Osteoblast (primary cell): ENCODE results near the gene TGFB3. TPM values are rescaled to one million over a fixed set of nuclear protein-coding genes. Genes with fewer than 3 reads are reported as not detected.

Experiments used
- DNase-seq: peaks from one replicate; pipeline ENCODE4 v3.0.0; 2011; ENCODE audit warnings: low spot score, mixed read lengths; ENCODE audit not compliant: insufficient read length; ENCODE audit errors: missing footprints
- H2AFZ ChIP-seq: 2 replicates; pipeline ENCODE4 v1.6.0; 2011; ENCODE audit warnings: mild to moderate bottlenecking, low read length
- H3K27ac ChIP-seq: 2 replicates; pipeline ENCODE4 v1.5.1; 2011; ENCODE audit warnings: mild to moderate bottlenecking, low read depth, low read length, moderate library complexity
- H3K27me3 ChIP-seq: 2 replicates; pipeline ENCODE4 v1.6.0; 2012; ENCODE audit warnings: mild to moderate bottlenecking, control low read depth, inconsistent platforms, low read length, moderate library complexity; ENCODE audit not compliant: insufficient read depth
- H3K36me3 ChIP-seq: 2 replicates; pipeline ENCODE4 v1.5.1; 2011; ENCODE audit warnings: mild to moderate bottlenecking, low read length, control low read depth, moderate library complexity; ENCODE audit not compliant: insufficient read depth
- H3K4me1 ChIP-seq: 2 replicates; pipeline ENCODE4 v1.5.1; 2011; ENCODE audit warnings: mild to moderate bottlenecking, low read length, control low read depth, moderate library complexity; ENCODE audit not compliant: insufficient read depth
- H3K4me2 ChIP-seq: 2 replicates; pipeline ENCODE4 v1.6.0; 2011; ENCODE audit warnings: mild to moderate bottlenecking, low read length; ENCODE audit not compliant: insufficient read depth
- H3K4me3 ChIP-seq: fragments of 200-600 bp; sonication (generic); 3 replicates; pipeline ENCODE4 v1.5.1; 2012; ENCODE audit warnings: mild to moderate bottlenecking, low read length, inconsistent platforms; ENCODE audit not compliant: insufficient read depth
- H3K79me2 ChIP-seq: 2 replicates; pipeline ENCODE4 v1.6.0; 2012; ENCODE audit warnings: mild to moderate bottlenecking, low read length, control low read depth, inconsistent platforms; ENCODE audit not compliant: insufficient read depth
- H3K9me3 ChIP-seq: 2 replicates; pipeline ENCODE4 v1.5.1; 2011; ENCODE audit warnings: low read depth, low read length, control low read depth
- H4K20me1 ChIP-seq: 2 replicates; pipeline ENCODE4 v1.6.0; 2012; ENCODE audit warnings: mild to moderate bottlenecking, low read length, control low read depth; ENCODE audit not compliant: insufficient read depth
- total RNA-seq: library from RNA; depleted of rRNA; stranded (reverse); fragments of >200 nt; gene quantifications from 2 replicates; pipeline ENCODE4 v1.2.3, GENCODE V29; 2012
- TF ChIP-seq, protein P1 (sequence below): IDR thresholded peaks from 2 replicates; pipeline ENCODE4 v1.5.1; 2011; ENCODE audit warnings: mild to moderate bottlenecking, low read depth, low read length, moderate library complexity; ENCODE audit errors: extremely low read depth

TGFB3 gene
- total RNA-seq, 1 donor, result 11.6 TPM

GRCh38 chr14:75984674-75985073, 2.9 kb upstream of the TGFB3 start:
- TF ChIP-seq, protein P1, sequence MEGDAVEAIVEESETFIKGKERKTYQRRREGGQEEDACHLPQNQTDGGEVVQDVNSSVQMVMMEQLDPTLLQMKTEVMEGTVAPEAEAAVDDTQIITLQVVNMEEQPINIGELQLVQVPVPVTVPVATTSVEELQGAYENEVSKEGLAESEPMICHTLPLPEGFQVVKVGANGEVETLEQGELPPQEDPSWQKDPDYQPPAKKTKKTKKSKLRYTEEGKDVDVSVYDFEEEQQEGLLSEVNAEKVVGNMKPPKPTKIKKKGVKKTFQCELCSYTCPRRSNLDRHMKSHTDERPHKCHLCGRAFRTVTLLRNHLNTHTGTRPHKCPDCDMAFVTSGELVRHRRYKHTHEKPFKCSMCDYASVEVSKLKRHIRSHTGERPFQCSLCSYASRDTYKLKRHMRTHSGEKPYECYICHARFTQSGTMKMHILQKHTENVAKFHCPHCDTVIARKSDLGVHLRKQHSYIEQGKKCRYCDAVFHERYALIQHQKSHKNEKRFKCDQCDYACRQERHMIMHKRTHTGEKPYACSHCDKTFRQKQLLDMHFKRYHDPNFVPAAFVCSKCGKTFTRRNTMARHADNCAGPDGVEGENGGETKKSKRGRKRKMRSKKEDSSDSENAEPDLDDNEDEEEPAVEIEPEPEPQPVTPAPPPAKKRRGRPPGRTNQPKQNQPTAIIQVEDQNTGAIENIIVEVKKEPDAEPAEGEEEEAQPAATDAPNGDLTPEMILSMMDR, result no peak
- Histone ChIP-seq H3K4me2 (no peak overlapping the region), H3K9me3 (no peaks in the 10 kb centered on the region), H4K20me1 (no peaks in the 10 kb centered on the region), H3K79me2 (peaks cover 24% of the 10 kb centered on the region), H3K4me1 (peaks cover 47% of the 10 kb centered on the region), H3K36me3 (peaks cover under 1% of the 10 kb centered on the region), H2AFZ (no peak overlapping the region), H3K27me3 (no peaks in the 10 kb centered on the region), H3K4me3 (no peak overlapping the region), H3K27ac (no peak overlapping the region)
- DNase-seq, result no peak

DNA sequence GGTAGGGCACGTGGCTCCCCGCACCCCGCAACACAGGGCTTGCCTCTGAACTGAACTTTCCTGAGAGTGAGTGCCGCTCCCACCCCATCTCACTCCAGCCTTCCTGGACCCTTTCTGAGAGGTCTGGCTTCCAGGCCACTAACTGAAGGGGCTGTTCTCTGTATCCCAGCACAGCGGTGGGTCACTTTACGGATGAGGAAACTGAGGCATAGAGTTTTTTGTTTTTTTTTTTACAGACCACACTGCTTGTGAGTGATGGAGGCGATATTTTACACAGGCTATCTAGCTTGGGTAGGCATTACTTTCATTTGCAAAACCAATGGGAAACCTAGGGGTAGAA, 1.2 kb upstream of the TGFB3 start:
- H4K20me1 ChIP-seq, result no peaks in the 10 kb centered on the region
- peak overlapping the region; percentile 86 for H3K4me3 ChIP-seq
- peak overlapping the region; percentile 31 for H3K27ac ChIP-seq
- TF ChIP-seq, protein P1, result no peak
- H3K9me3 ChIP-seq, result no peaks in the 10 kb centered on the region
- peak overlapping the region; percentile 93 for H2AFZ ChIP-seq
- peaks cover 21% of the 10 kb centered on the region for H3K79me2 ChIP-seq
- no peaks in the 10 kb centered on the region for H3K36me3 ChIP-seq
- no peaks in the 10 kb centered on the region for H3K27me3 ChIP-seq
- H3K4me1 ChIP-seq, result peaks cover 45% of the 10 kb centered on the region
- DNase-seq, result no peak
- H3K4me2 ChIP-seq, result peak overlapping the region; percentile 83

GRCh38 chr14:75982266-75983018, 647 bp upstream of the TGFB3 start:
- H3K27me3 ChIP-seq, result no peaks in the 10 kb centered on the region
- no peaks in the 10 kb centered on the region for H4K20me1 ChIP-seq
- peaks cover 45% of the 10 kb centered on the region for H3K4me1 ChIP-seq
- H2AFZ ChIP-seq, result peak overlapping the region; percentile 93
- H3K79me2 ChIP-seq, result peaks cover 17% of the 10 kb centered on the region
- H3K4me3 ChIP-seq, result peak overlapping the region; percentile 86
- peak overlapping the region; percentile 94 for H3K4me2 ChIP-seq
- H3K27ac ChIP-seq, result peak overlapping the region; percentile 85
- no peaks in the 10 kb centered on the region for H3K9me3 ChIP-seq
- TF ChIP-seq, protein P1, result peak; percentile 43
- peak; percentile 95 for DNase-seq
- H3K36me3 ChIP-seq, result no peaks in the 10 kb centered on the region

DNA sequence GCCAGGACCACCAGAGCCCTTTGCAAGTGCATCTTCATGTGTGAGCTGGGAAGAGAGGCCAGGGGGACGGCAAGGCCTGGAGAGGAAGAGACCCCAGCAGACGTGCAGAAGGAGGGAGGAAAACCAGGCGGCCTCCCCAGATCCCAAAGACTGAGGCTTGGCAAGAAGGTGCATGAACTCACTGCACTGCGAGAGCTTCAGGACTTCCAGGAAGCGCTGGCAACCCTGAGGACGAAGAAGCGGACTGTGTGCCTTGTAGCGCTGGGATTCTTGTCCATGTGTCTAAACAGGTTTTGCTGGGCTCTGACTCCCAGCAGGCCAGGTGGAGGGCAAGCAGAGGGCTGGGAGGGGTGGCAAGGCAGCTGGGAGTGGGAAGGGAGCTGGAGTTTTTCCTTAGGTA, 939 bp downstream of the TGFB3 start:
- TF ChIP-seq, protein P1, result no peak

More for the DNA sequence above, 939 bp downstream of the TGFB3 start:
- H3K36me3 ChIP-seq, result no peaks in the 10 kb centered on the region
- H3K9me3 ChIP-seq, result no peaks in the 10 kb centered on the region
- no peaks in the 10 kb centered on the region for H3K27me3 ChIP-seq
- H2AFZ ChIP-seq, result peak overlapping the region; percentile 70
- peak overlapping the region; percentile 94 for H3K4me2 ChIP-seq
- no peaks in the 10 kb centered on the region for H4K20me1 ChIP-seq
- peak; percentile 84 for DNase-seq
- H3K4me1 ChIP-seq, result peaks cover 36% of the 10 kb centered on the region
- peak overlapping the region; percentile 86 for H3K4me3 ChIP-seq
- H3K27ac ChIP-seq, result peak overlapping the region; percentile 85
- H3K79me2 ChIP-seq, result peaks cover 2% of the 10 kb centered on the region
